ENCODE data around the gene DBN1.

The DBN1 gene

DNA sequence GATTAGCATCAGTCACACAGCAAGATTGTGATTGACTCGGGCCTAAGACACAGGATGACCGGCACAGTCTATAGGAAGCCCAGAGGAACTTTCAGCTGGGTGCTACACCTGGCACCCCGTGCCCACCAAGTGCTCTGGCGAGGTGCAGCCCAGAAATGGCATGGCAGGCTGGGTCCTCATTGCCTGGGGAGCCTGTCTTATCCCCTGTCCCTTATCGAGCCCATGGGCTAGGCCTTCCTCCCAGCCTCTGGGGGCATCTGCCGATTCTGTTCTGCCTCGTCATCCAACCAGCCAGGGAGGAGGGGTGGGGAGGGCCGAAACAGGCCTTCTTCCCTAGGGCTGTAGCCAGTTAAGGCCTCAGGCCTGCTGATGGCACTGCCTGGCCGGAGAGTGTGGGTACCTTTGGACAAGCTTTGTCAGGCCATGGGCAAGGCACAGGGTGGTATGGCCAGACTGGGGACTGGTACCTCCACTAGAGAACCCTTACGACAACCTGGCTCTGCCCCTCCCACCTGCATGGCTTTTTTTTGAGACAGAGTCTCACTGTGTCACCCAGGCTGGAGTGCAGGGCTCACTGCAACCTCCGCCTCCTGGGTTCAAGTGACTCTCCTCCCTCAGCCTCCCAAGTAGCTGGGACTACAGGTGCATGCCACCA, 45.4 kb downstream of the DBN1 start:
- ChIA-PET POLR2A (ENCODE audit: low non-redundant PET) (no interaction called here), CTCF (interaction anchor here (1.7 to 9.8 kb wide), 2 partner anchors 25 to 57 kb away, joined by 3 to 100 read pairs; no protein-coding TSS in a partner anchor)
- no peak for DNase-seq (ENCODE audit: low spot score)
- H3K27ac ChIP-seq = peak overlapping the region; percentile 94
- TF ChIP-seq, protein P1, sequence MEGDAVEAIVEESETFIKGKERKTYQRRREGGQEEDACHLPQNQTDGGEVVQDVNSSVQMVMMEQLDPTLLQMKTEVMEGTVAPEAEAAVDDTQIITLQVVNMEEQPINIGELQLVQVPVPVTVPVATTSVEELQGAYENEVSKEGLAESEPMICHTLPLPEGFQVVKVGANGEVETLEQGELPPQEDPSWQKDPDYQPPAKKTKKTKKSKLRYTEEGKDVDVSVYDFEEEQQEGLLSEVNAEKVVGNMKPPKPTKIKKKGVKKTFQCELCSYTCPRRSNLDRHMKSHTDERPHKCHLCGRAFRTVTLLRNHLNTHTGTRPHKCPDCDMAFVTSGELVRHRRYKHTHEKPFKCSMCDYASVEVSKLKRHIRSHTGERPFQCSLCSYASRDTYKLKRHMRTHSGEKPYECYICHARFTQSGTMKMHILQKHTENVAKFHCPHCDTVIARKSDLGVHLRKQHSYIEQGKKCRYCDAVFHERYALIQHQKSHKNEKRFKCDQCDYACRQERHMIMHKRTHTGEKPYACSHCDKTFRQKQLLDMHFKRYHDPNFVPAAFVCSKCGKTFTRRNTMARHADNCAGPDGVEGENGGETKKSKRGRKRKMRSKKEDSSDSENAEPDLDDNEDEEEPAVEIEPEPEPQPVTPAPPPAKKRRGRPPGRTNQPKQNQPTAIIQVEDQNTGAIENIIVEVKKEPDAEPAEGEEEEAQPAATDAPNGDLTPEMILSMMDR (conservative IDR thresholded peaks at IDR 0.05; ENCODE audit: low read depth) = no peak

DNA sequence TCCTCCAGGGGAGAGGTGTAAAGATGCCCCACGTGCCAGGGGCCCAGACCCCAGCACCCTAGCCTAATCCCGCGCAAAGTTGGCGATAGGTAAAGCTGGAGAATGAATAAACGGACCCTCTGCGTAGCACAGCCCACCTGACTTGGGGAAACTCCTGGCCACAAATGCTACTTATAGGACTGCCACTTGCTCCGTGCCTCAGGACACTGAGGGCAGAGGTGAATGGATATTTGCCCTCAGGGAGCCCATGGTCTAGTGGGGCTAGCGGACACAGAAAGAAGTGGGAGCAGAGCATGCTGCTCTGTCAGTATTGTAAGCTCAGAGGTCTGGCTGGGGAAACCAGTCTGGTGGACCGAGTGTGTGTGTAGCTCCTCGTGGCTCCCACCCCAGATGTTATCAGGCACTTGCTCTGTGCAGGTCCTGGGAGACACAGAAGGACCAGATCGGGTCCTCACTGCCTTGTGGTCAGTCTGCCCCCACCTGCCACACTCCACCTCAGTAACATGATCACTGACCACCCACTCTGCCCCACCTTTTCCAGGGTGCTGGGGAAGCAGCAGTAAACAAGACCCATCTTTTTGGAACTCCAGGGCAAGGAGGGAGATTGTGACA, 46.1 kb downstream of the DBN1 start:
- CTCF ChIA-PET = interaction anchor here (0.9 to 9.8 kb wide), 6 partner anchors 17 to 118 kb away, joined by 3 to 100 read pairs (median 4); no protein-coding TSS in a partner anchor
- POLR2A ChIA-PET (ENCODE audit: low non-redundant PET) = interaction anchor here (2.0 kb wide), 1 partner anchor 20 kb away, joined by 11 read pairs; no protein-coding TSS in a partner anchor
- H3K27ac ChIP-seq = peak overlapping the region; percentile 94
- DNase-seq (ENCODE audit: low spot score) = no peak
- TF ChIP-seq, protein P1 (conservative IDR thresholded peaks at IDR 0.05; ENCODE audit: low read depth) = no peak

DNA sequence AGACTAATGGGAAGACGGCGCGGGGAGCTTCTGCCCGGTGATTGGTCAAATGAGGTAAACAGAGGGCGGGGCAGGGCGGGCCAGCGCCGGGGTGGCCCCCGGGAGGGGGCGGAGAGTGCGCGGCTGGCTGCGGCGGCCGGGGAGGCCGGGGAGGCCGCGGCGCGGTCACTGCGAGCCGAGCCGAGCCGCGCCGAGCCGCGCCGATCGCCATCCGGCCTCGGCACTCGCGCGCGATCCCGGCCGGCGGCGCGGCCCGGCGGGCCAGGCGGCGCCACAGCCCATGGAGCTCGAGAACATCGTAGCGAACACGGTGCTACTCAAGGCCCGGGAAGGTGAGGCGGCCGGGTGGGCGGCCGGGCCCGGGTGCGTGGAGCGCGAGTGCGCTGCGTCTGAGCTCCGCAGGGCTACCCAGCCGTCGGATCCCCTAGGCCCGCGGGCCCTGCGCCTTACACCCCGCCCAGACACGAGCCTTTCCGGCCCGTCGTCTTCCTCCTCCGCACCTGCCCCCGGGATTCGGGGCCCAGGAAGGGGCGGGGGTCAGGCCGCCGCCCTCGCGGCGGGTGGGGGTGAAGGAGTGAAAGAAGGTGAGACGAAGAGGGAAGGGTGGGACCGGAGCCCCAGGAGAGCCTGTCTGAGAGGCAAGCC, 46.7 kb downstream of the DBN1 start, which contains the start of gene GRK6:
Gene GRK6, plus strand, starts transcription at position 111 of the 645 bp plus-strand sequence. Its CDS starts 170 bp downstream, at position 281.
- ChIA-PET POLR2A (ENCODE audit: low non-redundant PET) (interaction anchor here (0.5 to 2.0 kb wide), 11 partner anchors 10 to 114 kb away, joined by 3 to 11 read pairs (median 4); partner anchors contain the start of gene F12), CTCF (interaction anchor here (0.6 to 9.8 kb wide), 8 partner anchors 17 to 117 kb away, joined by 3 to 100 read pairs (median 3); no protein-coding TSS in a partner anchor)
- TF ChIP-seq, protein P1 (conservative IDR thresholded peaks at IDR 0.05; ENCODE audit: low read depth) = no peak
- DNase-seq (ENCODE audit: low spot score) = peak; percentile 67
- peak within 1 kb of the TSS; percentile 94 for H3K27ac ChIP-seq

DNA sequence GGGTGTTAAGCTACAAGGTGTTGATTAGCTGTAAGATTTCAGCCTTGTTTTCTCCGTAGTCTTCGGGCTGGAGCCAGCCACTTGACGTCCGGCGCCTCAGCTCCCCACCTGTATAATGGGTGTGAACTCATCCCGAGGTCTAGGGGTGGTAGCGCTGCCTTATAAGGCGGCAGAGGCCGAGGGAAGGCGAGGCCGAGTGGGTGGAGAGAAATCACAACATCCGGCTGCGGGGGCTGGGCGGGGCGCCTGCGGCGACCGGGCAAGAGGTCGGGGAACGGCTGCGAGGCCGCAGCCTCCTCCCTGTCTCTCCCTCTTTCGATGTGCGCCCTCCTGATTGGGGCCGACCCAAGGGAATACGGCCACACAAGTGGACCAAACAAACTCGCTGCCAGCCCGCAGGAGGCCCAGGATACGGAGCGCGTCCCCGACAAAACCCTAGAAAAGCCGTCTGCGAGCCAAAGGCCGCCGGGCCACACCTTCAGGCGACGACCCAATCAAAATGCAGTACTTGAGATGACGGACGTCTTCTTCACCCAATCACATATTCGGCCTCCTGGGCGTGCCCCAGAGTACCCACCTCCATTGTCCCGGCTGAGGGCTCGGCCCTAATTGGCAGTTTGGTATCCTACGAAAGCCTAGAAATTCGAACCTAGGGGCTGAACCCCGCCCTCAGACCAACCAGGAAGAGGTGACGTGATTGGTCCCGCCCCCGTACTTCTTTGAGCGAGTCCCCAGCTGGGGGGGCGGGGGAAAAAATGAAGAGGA, 47.5 kb downstream of the DBN1 start:
- CTCF ChIA-PET = interaction anchor here (0.6 to 9.8 kb wide), 8 partner anchors 18 to 116 kb away, joined by 3 to 100 read pairs (median 3); no protein-coding TSS in a partner anchor
- H3K27ac ChIP-seq = peak overlapping the region; percentile 94
- POLR2A ChIA-PET (ENCODE audit: low non-redundant PET) = interaction anchor here (0.5 to 2.0 kb wide), 12 partner anchors 11 to 698 kb away, joined by 3 to 11 read pairs (median 4); partner anchors contain the start of gene F12
- TF ChIP-seq, protein P1 (conservative IDR thresholded peaks at IDR 0.05; ENCODE audit: low read depth) = no peak
- DNase-seq (ENCODE audit: low spot score) = peak; percentile 100

DNA sequence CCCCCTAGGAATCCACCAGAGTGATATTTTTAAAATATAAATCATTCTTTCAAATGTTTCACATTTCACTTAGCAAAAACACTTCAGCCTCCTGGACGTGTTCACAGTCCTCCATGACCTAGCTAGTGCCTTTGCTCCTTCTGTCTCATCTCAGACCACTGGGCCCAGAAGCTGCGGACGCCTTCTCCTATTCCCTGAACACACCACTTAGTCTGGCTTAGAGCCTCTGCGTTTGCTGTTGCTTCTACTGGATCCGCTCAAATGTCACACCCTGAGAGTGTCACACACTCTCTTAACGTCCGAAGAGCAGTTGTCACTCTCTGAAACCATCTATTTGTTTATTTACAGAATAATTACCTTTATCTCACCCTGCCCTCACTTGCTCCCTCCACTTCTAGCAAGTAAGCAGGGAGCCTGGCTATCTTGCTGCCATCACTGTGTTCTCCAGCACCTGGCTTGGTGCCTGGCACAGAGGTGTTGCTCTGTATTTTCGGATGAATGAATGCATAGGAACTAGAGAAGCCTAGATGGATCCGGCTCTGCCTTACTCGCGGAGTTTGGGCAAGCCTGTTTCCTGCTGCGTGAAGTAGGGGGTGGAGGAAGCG, 48.1 kb downstream of the DBN1 start:
- TF ChIP-seq, protein P1 (conservative IDR thresholded peaks at IDR 0.05; ENCODE audit: low read depth) = no peak
- H3K27ac ChIP-seq = peak overlapping the region; percentile 94
- CTCF ChIA-PET = interaction anchor here (9.8 kb wide), 1 partner anchor 22 kb away, joined by 100 read pairs; no protein-coding TSS in a partner anchor
- no peak for DNase-seq (ENCODE audit: low spot score)
- POLR2A ChIA-PET (ENCODE audit: low non-redundant PET) = interaction anchor here (0.7 to 2.0 kb wide), 3 partner anchors 22 to 699 kb away, joined by 3 to 11 read pairs (median 7); no protein-coding TSS in a partner anchor

All from RWPE1 (cell line).